Endodermal cell (in vitro differentiated cells): ENCODE results near the gene CD3D. TPM values are rescaled to one million over a fixed set of nuclear protein-coding genes. Genes with fewer than 3 reads are reported as not detected.

ENCODE experiments used
- DNase-seq: peaks from one replicate; pipeline ENCODE4 v3.0.0-alpha.2; 2017
- H3K27ac ChIP-seq: 2 replicates; pipeline ENCODE4 v1.5.1; 2013; ENCODE audit warnings: mild to moderate bottlenecking, low read depth, low read length, moderate library complexity
- H3K27me3 ChIP-seq: 2 replicates; pipeline ENCODE4 v1.6.1; 2013; ENCODE audit warnings: mild to moderate bottlenecking, low read length, moderate library complexity; ENCODE audit not compliant: insufficient read depth, control insufficient read depth, poor library complexity, severe bottlenecking
- H3K36me3 ChIP-seq: 2 replicates; pipeline ENCODE4 v1.7.0; 2013; ENCODE audit warnings: mild to moderate bottlenecking, low read length, moderate library complexity; ENCODE audit not compliant: control insufficient read depth, insufficient read depth
- H3K4me1 ChIP-seq: one replicate; pipeline ENCODE4 v1.7.0; 2013; ENCODE audit warnings: low read length; ENCODE audit not compliant: control insufficient read depth, insufficient read depth
- H3K4me3 ChIP-seq: 2 replicates; pipeline ENCODE4 v1.5.1; 2013; ENCODE audit warnings: mild to moderate bottlenecking, low read length, moderate library complexity
- H3K9ac ChIP-seq: 2 replicates; pipeline ENCODE4 v1.6.1; 2013; ENCODE audit warnings: mild to moderate bottlenecking, low read length, moderate library complexity; ENCODE audit not compliant: poor library complexity, severe bottlenecking; ENCODE audit errors: extremely low read depth
- H3K9me3 ChIP-seq: 2 replicates; pipeline ENCODE4 v1.6.1; 2013; ENCODE audit warnings: mild to moderate bottlenecking, low read length, moderate library complexity; ENCODE audit not compliant: control insufficient read depth
- H3K27ac Mint-ChIP-seq: 2 replicates; pipeline ENCODE4 v1.8.0; 2020; ENCODE audit warnings: mixed read lengths
- H3K27me3 Mint-ChIP-seq: 2 replicates; pipeline ENCODE4 v1.8.0; 2021; ENCODE audit warnings: mild to moderate bottlenecking, mixed read lengths; ENCODE audit not compliant: insufficient read depth
- H3K36me3 Mint-ChIP-seq: 2 replicates; pipeline ENCODE4 v1.8.0; 2020; ENCODE audit warnings: low read depth, mixed read lengths
- H3K4me1 Mint-ChIP-seq: 2 replicates; pipeline ENCODE4 v1.8.0; 2020; ENCODE audit warnings: mixed read lengths
- H3K4me3 Mint-ChIP-seq: 2 replicates; pipeline ENCODE4 v1.8.0; 2020; ENCODE audit warnings: mild to moderate bottlenecking, moderate library complexity, mixed read lengths
- H3K9me3 Mint-ChIP-seq: 2 replicates; pipeline ENCODE4 v1.8.0; 2020; ENCODE audit warnings: mild to moderate bottlenecking, mixed read lengths
- CTCF ChIP-seq: fragments of 200-600 bp; sonication (generic); conservative IDR thresholded peaks from 2 replicates; pipeline ENCODE4 v1.5.0; 2021; ENCODE audit warnings: antibody characterized with exemption, mild to moderate bottlenecking
- WGBS, 2 experiments: methylation state at CpG; one replicate each; pipeline versions ENCODE4 v1.1.5 to v1.1.7; 2013; ENCODE audit warnings: missing lambda C conversion rate in 2 of 2, mixed read lengths in 1 of 2; ENCODE audit not compliant: insufficient coverage in 1 of 2, insufficient read length in 1 of 2; 5-methylcytosine and 5-hydroxymethylcytosine counted together
- total RNA-seq, 2 donors: library from RNA; stranded (reverse); fragmentation: NEBNext Ultra II Directional in 1 of 2; extraction: Animal tissue kit (Norgen Biotek cat#: 25700) in 1 of 2; gene quantifications; 2 replicates in 1 of 2; 3 replicates in 1 of 2; pipeline ENCODE4 v1.2.1, GENCODE V29; 2021

CD3D gene
- total RNA-seq, 2 donors from 2014 or later: 0.92 TPM; not detected in 1

GRCh38 chr11:118374729-118375128, 32.2 kb upstream of the CD3D start:
- peaks cover 71% of the 10 kb centered on the region for H3K36me3 Mint-ChIP-seq
- H3K4me3 Mint-ChIP-seq: no peak overlapping the region
- no peaks in the 10 kb centered on the region for H3K9me3 Mint-ChIP-seq

DNA sequence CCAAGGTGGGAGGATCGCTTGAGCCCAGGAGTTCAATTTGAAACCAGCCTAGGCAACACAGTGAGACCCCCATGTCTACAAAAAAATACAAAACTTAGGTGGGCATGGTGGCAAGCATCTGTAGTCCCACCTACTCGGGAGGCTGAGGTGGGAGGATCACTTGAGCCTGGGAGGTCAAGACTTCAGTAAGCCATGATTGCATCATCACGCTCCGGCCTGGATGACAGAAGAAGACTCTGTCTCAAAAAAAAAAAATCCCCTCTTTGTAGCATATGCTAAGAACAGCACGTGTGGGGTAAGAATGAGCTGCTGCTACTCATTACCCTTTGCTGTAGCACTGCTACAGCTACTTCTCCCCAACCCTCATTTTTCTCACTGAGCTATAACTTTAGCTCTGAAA, 31.4 kb upstream of the CD3D start:
- Histone ChIP-seq H3K4me1 (no peaks in the 10 kb centered on the region), H3K4me3 (no peak overlapping the region), H3K27ac (no peak overlapping the region), H3K36me3 (peaks cover 87% of the 10 kb centered on the region), H3K9me3 (no peaks in the 10 kb centered on the region), H3K9ac (no peak overlapping the region), H3K27me3 (no peaks in the 10 kb centered on the region)
- H3K27ac Mint-ChIP-seq: no peak overlapping the region
- no peaks in the 10 kb centered on the region for H3K4me1 Mint-ChIP-seq
- H3K4me3 Mint-ChIP-seq: no peak overlapping the region
- no peak for DNase-seq
- peaks cover 73% of the 10 kb centered on the region for H3K36me3 Mint-ChIP-seq
- no peaks in the 10 kb centered on the region for H3K9me3 Mint-ChIP-seq
- 91 to 95% methylated on average over 3 to 5 of the region's 5 CpGs for WGBS, 2 experiments
- H3K27me3 Mint-ChIP-seq: no peaks in the 10 kb centered on the region
- TF ChIP-seq CTCF: no peak

More at GRCh38 chr11:118374729-118375128, 32.2 kb upstream of the CD3D start:
- Histone ChIP-seq H3K36me3 (peaks cover 80% of the 10 kb centered on the region), H3K9me3 (no peaks in the 10 kb centered on the region), H3K27ac (no peak overlapping the region), H3K4me3 (no peak overlapping the region), H3K4me1 (peaks cover 3% of the 10 kb centered on the region), H3K9ac (no peak overlapping the region), H3K27me3 (no peaks in the 10 kb centered on the region)
- TF ChIP-seq CTCF: no peak
- WGBS, 2 experiments: 82 to 95% methylated on average over 2 to 3 of the region's 3 CpGs
- no peaks in the 10 kb centered on the region for H3K27me3 Mint-ChIP-seq
- no peak overlapping the region for H3K27ac Mint-ChIP-seq
- DNase-seq: no peak
- no peaks in the 10 kb centered on the region for H3K4me1 Mint-ChIP-seq

- Mint-ChIP-seq H3K4me3 (no peak overlapping the region), H3K36me3 (peaks cover 79% of the 10 kb centered on the region), H3K9me3 (no peaks in the 10 kb centered on the region), H3K27ac (no peak overlapping the region), H3K27me3 (no peaks in the 10 kb centered on the region), H3K4me1 (no peaks in the 10 kb centered on the region)
- no peaks in the 10 kb centered on the region for H3K9me3 ChIP-seq
- peaks cover 87% of the 10 kb centered on the region for H3K36me3 ChIP-seq
- DNase-seq: no peak
- no peak overlapping the region for H3K9ac ChIP-seq
- TF ChIP-seq CTCF: no peak
- WGBS, 2 experiments: 96 to 100% methylated on average over 2 of the region's 2 CpGs
- H3K4me3 ChIP-seq: no peak overlapping the region
- H3K27me3 ChIP-seq: no peaks in the 10 kb centered on the region
- no peaks in the 10 kb centered on the region for H3K4me1 ChIP-seq
- no peak overlapping the region for H3K27ac ChIP-seq
Observed at GRCh38 chr11:118373263-118373662, 30.8 kb upstream of the CD3D start.
